Right lobe of liver (tissue), 6 donors: ENCODE measurements around the gene TMC8. TPM values are rescaled to one million over a fixed set of nuclear protein-coding genes. Genes with fewer than 3 reads are reported as not detected.

ENCODE experiments used
- ATAC-seq, 4 donors: fragments of 200-7000 bp; cut with Tn5 transposase; one replicate each; pipeline ENCODE4 v1.9.1; 2020; ENCODE audit warnings: mild to moderate bottlenecking in 4 of 4, moderate library complexity in 4 of 4
- DNase-seq, 3 donors: peaks; one replicate each; pipeline ENCODE4 v3.0.0-alpha.2; 2020
- H3K27ac ChIP-seq, 3 donors: fragments of 200-600 bp; one replicate each; pipeline ENCODE4 v1.8.0; 2022
- H3K27me3 ChIP-seq, 2 donors: fragments of 200-600 bp; one replicate each; pipeline ENCODE4 v1.8.0; 2022
- H3K36me3 ChIP-seq, 4 donors: fragments of 200-600 bp; sonication (generic) in 1 of 4; one replicate each; pipeline versions ENCODE4 v1.5.1 to v1.8.0; 2017 to 2022; ENCODE audit warnings: control low read depth in 1 of 4
- H3K4me1 ChIP-seq, 4 donors: fragments of 200-600 bp; sonication (generic) in 1 of 4; one replicate each; pipeline versions ENCODE4 v1.5.1 to v1.8.0; 2017 to 2022; ENCODE audit warnings: control low read depth in 1 of 4
- H3K4me3 ChIP-seq, 3 donors: fragments of 200-600 bp; one replicate each; pipeline ENCODE4 v1.8.0; 2022
- H3K9me3 ChIP-seq, 4 donors: fragments of 200-600 bp; sonication (generic) in 1 of 4; one replicate each; pipeline versions ENCODE4 v1.5.1 to v1.8.0; 2017 to 2022; ENCODE audit warnings: control low read depth in 1 of 4
- POLR2A ChIP-seq: fragments of 450-650 bp; IDR thresholded peaks from one replicate; pipeline ENCODE4 v1.6.1; 2017; ENCODE audit warnings: antibody characterized with exemption, mild to moderate bottlenecking
- WGBS: methylation state at CpG from one replicate; pipeline ENCODE4 v1.1.6; 2018; ENCODE audit warnings: low coverage, low lambda C conversion rate; ENCODE audit not compliant: insufficient coverage; ENCODE audit errors: missing lambda C conversion rate; 5-methylcytosine and 5-hydroxymethylcytosine counted together
- intact Hi-C, 2 donors: fragments of 100-400 bp; cut with DNase I; formaldehyde crosslinking; loops; one replicate each; pipeline versions ENCODE4 v1.11.2 to v1.14.1; 2022
- total RNA-seq, 6 experiments: library from RNA; depleted of rRNA in 2 of 6; stranded (reverse); fragments of >200 nt in 2 of 6; fragmentation: NEBNext Ultra II Directional in 3 of 6; extraction: Animal tissue kit (Norgen Biotek cat#: 25700) in 3 of 6; gene quantifications; one replicate each; pipeline versions ENCODE4 v1.1.0 to v1.2.4, GENCODE V29; 2016 to 2023
- TF ChIP-seq, protein P1 (sequence below), 4 donors: fragments of 200-600 bp in 3 of 4; fragments of 450-650 bp in 1 of 4; IDR thresholded peaks; one replicate each; pipeline versions ENCODE4 v1.5.1 to v1.8.0; 2016 to 2022; ENCODE audit warnings: antibody characterized with exemption in 4 of 4, mild to moderate bottlenecking in 2 of 4
- donor health status: DM: no; HTN: yes; CAD: no.
- donor health status: DM: no; HTN: no; CAD: no.
- donor health status: DM: no; HTN: no; CAD: no.
- donor health status: DM: no; HTN: yes; CAD: no.
- donor health status: DM: no; HTN: yes; CAD: no.

TMC8 gene
- total RNA-seq, 6 experiments from 2014 or later: 2.4 to 7.2 (median 4.8) TPM

DNA sequence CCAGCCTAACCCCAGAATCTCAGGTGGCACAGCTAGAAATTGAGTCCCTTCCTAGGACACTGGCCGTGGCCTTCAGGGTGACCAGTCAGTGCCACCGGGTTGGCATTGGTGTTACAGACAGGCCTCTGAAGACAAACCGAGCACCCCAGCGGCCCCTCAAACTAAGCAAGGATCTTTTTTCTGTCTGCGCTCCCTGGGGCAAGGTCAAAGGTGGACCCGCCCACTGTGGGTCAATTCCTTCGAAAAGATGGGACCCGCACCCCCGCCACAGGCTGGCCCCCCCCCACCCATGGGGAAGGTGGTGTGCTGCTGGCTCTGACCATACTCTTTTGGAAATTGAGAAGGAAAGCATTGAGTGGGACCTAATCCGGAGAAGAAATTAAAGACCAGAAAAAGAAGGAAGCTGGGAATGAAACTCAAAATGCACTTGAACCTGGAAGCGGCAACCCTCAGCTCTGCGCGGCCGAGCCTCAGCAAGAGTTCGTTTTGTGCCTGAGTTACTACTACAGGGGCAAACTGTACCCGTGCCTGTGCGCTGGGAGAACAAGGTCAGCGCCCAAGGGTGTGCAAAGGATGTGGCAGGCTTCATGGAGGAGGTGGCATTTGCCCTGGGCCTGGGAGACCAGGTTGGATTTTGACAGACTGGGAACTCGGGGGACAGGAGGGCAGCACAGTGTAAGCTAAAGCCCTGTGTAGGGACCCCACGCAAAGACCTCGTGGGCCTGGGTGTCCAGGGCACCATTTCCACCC is 22.4 kb upstream of the TMC8 start:
- H3K4me1 ChIP-seq: no peaks in the 10 kb centered on the region
- H3K27me3 ChIP-seq: no peaks in the 10 kb centered on the region
- H3K36me3 ChIP-seq: peaks cover 0 to 14% (median 4%) of the 10 kb centered on the region in 4 donors
- DNase-seq: no peak
- WGBS: 79% methylated on average over 12 of the region's 21 CpGs
- H3K4me3 ChIP-seq: no peak overlapping the region
- H3K27ac ChIP-seq: no peak overlapping the region
- no peaks in the 10 kb centered on the region for H3K9me3 ChIP-seq
- intact Hi-C loops: no loop called here
- no peak for ATAC-seq
- TF ChIP-seq, protein P1, sequence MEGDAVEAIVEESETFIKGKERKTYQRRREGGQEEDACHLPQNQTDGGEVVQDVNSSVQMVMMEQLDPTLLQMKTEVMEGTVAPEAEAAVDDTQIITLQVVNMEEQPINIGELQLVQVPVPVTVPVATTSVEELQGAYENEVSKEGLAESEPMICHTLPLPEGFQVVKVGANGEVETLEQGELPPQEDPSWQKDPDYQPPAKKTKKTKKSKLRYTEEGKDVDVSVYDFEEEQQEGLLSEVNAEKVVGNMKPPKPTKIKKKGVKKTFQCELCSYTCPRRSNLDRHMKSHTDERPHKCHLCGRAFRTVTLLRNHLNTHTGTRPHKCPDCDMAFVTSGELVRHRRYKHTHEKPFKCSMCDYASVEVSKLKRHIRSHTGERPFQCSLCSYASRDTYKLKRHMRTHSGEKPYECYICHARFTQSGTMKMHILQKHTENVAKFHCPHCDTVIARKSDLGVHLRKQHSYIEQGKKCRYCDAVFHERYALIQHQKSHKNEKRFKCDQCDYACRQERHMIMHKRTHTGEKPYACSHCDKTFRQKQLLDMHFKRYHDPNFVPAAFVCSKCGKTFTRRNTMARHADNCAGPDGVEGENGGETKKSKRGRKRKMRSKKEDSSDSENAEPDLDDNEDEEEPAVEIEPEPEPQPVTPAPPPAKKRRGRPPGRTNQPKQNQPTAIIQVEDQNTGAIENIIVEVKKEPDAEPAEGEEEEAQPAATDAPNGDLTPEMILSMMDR (IDR thresholded peaks at IDR 0.05): no peak
- TF ChIP-seq POLR2A: no peak

DNA sequence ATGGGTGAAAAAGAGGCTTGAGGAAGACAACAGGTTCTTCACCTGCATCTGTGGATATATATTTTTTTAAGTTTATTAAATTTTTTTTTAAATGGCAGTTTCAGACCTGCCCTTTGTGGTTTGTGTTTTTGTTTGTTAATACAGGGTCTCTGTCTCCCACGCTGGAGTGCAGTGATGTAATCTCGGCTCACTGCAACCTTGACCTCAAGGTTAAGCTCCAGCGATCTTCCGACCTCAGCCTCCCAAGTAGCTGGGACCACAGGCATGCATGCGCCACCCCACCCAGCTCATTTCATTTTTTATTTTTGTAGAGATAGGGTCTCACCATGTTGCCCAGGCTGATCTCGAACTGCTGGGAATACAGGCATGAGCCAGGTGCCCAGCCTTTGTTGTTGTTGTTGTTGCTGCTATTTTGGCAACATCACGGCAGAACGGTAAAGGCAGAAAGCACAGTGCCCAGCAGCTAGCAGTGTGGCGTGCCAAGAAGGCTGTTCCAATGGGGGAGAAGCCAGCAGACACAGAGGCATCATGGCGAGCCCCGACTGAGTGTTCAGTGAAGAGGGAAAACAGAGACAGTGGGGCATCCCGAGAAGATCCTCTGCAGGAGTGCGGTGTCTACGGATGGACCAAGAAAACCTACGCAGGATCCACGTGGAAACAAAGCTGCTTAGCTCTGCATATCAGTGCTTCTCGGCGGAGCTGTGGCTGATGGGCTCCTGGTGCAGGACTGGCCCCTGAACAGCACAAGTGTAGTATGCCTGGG is 21.7 kb upstream of the TMC8 start:
- Histone ChIP-seq H3K4me3 (no peak overlapping the region), H3K27me3 (no peaks in the 10 kb centered on the region), H3K36me3 (peaks cover 0 to 7% (median under 1%) of the 10 kb centered on the region in 4 donors), H3K9me3 (no peaks in the 10 kb centered on the region), H3K4me1 (no peaks in the 10 kb centered on the region), H3K27ac (no peak overlapping the region)
- 45% methylated on average over 7 of the region's 18 CpGs for WGBS
- no peak for TF ChIP-seq POLR2A
- TF ChIP-seq, protein P1 (IDR thresholded peaks at IDR 0.05): no peak
- intact Hi-C loops: no loop called here
- ATAC-seq (no peak), DNase-seq (no peak)

DNA sequence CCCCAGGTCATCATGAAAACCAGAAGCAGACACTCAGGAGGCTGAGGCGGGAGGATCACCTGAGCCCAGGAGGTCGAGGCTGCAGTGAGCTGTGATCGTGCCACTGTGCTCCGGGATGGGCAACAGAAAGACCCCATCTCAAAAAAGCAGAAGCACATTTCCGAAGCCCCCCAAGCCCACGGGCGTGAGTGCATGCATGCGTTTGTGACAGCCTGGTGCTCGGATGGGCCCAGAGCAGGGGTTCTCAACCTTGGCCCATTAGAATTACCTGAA is 21.1 kb upstream of the TMC8 start:
- Histone ChIP-seq H3K36me3 (peaks cover 0 to 4% (median 0%) of the 10 kb centered on the region in 4 donors), H3K4me1 (no peaks in the 10 kb centered on the region), H3K27ac (no peak overlapping the region), H3K4me3 (no peak overlapping the region), H3K9me3 (no peaks in the 10 kb centered on the region), H3K27me3 (no peaks in the 10 kb centered on the region)
- TF ChIP-seq POLR2A: no peak
- TF ChIP-seq, protein P1 (IDR thresholded peaks at IDR 0.05): no peak
- 100% methylated on average over 1 of the region's 9 CpGs for WGBS
- DNase-seq (no peak), ATAC-seq (no peak)
- intact Hi-C loops: no loop called here

GRCh38 chr17:78110363-78111015 is 20.1 kb upstream of the TMC8 start:
- no peaks in the 10 kb centered on the region for H3K27me3 ChIP-seq
- ATAC-seq: no peak
- H3K4me3 ChIP-seq: no peak overlapping the region
- intact Hi-C loops: loop anchor here (5.0 to 10.0 kb wide), 3 partner anchors 57 to 134 kb away; partner anchors contain the start of gene SYNGR2 (in 1 of the 2)
- peaks cover 0 to 3% (median 0%) of the 10 kb centered on the region in 4 donors for H3K36me3 ChIP-seq
- no peak for TF ChIP-seq POLR2A
- TF ChIP-seq, protein P1 (IDR thresholded peaks at IDR 0.05): no peak
- DNase-seq: peak in 1 of 3 donors; percentile 52
- no peaks in the 10 kb centered on the region for H3K4me1 ChIP-seq
- H3K9me3 ChIP-seq: no peaks in the 10 kb centered on the region
- 100% methylated on average over 1 of the region's 22 CpGs for WGBS
- no peak overlapping the region for H3K27ac ChIP-seq
